NCI-H2107 treated with DMSO at 0.1 percent for 48 hours (cell line): Measurements from ENCODE around the gene PLXDC1.
A peak's percentile ranks its signal among the peaks of the same experiment; 100 is the strongest.

Source experiments
- DNase-seq: peaks from one replicate; lab custom pipeline; 2025; ENCODE audit not compliant: unreplicated experiment; lab: John Stamatoyannopoulos, UW

PLXDC1 gene

DNA sequence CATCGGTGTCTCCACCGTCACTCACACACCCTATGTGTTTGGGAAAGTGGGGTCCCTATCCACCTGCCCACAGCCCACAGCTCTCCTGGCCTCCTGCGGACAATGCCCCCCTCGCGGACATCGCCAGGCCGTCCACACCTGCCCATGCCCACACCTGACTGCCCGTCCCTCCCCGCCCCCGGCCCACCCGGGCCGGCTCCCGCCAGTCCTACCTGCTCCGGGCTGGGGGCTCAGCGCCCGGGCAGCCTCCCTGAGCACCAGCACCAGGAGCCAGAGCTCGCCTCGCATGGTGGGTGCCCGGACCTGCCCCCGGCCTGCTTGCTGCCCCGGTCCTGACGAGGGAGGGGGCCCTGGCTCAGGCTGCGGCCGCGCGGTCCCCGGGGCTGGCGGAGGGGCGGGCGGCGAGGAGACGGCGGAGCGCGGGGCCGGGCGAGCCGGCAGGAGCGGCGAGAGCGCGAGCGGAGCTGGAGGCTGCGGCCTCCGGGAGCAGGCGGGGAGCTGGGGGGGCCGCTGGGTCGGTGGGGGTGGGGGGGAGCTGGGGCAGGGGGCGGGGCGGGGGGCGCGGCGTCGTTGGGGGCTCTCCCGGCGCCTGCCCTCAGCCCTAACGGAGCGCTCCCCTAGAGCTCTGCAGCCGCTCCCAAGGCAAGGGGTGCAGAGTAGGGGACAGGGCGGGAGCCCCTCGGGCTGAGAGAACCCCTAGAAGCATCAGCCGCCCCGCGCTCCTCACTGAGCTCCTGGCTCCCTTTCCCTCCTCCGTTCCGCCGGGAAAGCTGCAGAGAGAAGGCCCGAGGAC lies at the start of gene PLXDC1:
TSS of gene PLXDC1 (minus strand) at position 488 of the 793 bp plus-strand sequence. CDS start at position 288, 200 bp downstream.
- DNase-seq: no peak

GRCh38 chr17:39200957-39201510 lies 49.6 kb upstream of the PLXDC1 start:
- no peak for DNase-seq

GRCh38 chr17:39200070-39200879 lies 48.8 kb upstream of the PLXDC1 start, which contains the start of gene RPL19:
RPL19 (plus strand) TSS chr17:39200283; CDS start chr17:39200345, 62 bp downstream.
- DNase-seq: no peak

DNA sequence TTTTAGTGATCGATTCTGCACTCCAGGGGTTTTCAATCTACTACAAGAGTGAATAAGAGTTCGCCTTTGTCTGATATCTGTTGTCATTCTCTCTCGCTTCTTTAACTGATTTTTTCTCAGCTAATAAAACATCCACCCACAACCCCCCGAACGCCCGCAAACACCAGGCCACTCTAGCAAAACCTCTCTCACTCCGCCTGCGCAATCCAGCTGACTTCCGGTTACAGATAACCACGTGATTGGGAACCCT lies 48.3 kb upstream of the PLXDC1 start:
- peak; percentile 96 for DNase-seq

DNA sequence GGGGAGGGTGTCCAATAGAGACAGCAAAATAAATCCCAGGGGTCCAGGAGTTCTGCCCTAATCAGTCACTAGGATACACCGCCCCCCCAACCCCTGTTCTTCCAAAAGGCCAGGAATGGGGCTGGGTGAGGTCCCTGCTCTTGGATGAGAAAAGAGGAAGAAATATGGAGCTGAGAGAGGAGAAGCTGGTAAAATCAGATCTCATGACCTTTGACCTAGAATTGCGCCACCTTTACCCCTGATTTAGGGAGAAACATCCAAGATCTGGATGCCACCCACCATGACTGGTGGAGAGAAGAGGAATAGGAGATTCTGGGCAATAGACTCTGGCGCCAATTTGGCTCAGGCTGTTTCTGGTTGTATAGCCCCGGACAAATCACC lies 46.7 kb upstream of the PLXDC1 start:
- no peak for DNase-seq

- peak; percentile 43 for DNase-seq
Observed at GRCh38 chr17:39197380-39198185, 46.1 kb upstream of the PLXDC1 start, which contains the start of gene CACNB1. CACNB1 (minus strand) TSS chr17:39197669; CDS start chr17:39197495, 174 bp downstream.

DNA sequence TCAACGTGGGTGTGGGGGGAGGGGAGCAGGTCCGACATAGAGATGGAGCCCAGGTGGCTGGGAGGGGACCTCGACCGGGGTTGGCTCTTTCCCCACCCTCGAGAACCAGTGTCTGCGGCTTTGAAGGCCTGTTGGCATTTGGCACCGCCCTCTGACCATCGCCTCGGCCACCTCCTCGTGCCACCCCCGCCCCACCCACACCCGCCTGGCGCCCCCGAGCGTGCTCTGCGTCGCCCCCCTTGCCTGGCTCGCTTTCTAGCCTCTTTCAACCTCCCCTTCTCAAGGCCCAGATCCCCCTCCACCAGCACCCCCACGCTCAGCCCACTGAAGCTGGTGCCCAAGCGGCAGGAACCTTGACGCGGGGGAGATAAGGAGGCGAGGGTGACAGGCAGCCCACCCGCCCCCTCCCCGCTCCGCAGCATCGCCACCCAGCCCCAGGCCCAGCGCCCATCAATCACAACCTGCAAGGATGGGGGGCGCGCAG lies 45.4 kb upstream of the PLXDC1 start:
- DNase-seq: no peak

DNA sequence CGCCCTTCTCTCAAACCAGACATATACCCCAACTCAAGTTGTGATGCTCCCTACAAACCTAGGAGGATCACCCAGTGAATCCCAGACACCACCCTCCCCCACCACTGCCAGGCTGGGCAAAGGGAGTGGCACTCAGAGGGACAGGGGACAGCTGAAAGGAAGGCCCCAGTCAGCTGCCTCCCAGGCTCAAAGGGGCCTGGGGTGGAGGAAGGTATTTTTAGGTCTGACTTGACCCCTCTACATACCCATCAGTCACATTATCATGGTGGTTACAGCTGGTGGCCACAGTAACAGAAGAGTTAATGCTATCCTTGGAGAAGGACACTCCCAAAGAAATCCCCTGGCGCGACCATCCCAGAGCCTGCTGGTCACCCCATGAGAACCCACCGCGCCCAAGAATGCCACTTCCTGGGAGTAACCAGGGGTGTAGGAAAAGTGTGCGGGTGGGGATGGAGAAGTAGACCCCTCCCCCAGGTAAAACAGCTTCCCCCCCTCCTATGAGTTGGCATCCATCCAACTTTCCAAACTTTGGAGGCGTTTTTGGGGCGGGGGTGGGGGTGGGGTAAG lies 44.9 kb upstream of the PLXDC1 start:
- DNase-seq: no peak

GRCh38 chr17:39195568-39196160 lies 44.2 kb upstream of the PLXDC1 start:
- no peak for DNase-seq

DNA sequence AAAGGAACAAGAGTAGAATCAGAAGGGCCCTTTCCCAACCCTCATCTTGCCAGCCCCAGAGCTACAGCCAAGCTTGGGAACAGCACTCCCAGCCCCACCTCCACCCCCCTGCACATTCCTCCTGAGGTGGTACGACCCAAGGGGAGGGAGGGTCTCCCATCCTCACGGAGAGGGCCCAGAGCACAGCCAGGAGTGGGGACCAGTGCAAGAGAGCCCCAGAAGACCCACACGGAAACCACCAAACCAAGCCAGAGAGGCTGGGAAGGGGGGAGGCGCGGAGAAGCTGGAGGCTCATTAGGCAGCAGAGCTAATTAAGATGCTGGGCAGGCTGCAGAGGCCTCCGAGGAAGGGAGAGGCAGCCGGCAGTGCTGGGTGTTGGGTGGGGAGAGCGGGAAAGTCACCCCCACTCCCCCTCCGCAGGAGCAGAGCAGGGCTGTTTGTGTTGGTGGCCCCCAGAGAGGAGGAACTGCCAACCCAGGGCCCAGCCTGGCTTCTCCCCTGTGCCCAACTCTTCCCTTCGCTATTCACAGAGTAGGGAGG lies 43.6 kb upstream of the PLXDC1 start:
- no peak for DNase-seq

DNA sequence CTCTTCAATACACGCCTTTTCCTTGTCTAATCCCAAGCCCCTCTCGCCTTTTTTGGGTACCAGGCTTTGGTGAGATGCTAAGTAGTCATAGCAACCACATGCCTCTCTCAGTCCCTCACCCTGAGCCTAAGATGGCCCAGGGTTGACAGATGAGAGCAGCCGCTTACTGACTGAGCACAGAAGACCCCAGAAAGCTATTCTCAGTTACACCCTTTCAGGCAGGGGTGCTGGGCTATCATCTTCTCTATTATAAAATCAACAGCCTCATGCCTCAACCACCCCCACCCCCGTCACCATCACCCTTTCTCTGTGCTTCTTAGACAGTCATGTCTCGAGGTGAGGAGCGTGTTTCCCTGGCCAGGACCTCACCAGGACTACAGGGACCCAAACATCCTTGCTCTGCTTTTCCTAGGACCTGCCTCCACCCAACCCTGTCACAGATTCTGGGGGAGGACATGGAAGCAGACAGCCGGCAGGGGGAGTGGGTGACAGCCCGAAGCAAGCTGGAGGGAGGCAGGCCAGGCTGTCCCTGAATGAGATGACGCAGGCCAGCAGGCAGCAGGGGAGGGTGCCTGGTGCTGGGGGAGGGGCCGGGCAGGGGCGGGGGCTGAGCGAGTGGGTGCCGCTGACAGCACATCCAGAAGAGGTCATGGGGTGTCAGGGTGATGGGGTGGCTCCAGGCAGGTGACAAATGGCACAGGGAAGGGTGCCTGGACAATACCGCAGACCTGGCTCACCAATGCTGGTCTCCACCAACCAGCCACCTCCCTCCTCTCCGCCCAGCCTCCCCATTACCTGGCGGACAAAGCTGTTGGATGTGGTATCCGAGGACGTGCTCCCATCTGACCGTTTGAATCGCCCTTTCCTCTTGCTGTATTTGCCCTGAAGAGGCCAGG lies 42.9 kb upstream of the PLXDC1 start:
- DNase-seq: no peak

- DNase-seq: no peak
Observed at GRCh38 chr17:39193346-39193745, 41.9 kb upstream of the PLXDC1 start.

DNA sequence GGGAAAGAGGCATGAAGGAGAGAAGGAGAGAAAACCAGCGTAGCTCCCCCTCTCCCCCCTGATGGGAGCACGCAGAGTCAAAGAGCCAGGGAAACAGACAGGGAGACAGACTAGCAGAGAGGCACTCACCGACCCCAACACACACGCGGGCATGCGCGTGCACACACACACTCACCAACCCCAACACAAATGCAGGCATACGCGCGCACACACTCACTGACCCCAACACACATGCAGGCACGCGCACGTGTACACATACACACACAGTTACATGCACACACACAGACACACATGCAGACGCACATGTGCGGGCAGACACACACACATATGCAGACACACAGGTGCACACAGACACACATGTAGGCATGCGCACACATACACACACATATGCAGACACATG lies 41.5 kb upstream of the PLXDC1 start:
- no peak for DNase-seq

- no peak for DNase-seq
Observed at GRCh38 chr17:39191750-39192510, 40.5 kb upstream of the PLXDC1 start.

- DNase-seq: no peak
Observed at GRCh38 chr17:39187152-39187830, 35.9 kb upstream of the PLXDC1 start.

DNA sequence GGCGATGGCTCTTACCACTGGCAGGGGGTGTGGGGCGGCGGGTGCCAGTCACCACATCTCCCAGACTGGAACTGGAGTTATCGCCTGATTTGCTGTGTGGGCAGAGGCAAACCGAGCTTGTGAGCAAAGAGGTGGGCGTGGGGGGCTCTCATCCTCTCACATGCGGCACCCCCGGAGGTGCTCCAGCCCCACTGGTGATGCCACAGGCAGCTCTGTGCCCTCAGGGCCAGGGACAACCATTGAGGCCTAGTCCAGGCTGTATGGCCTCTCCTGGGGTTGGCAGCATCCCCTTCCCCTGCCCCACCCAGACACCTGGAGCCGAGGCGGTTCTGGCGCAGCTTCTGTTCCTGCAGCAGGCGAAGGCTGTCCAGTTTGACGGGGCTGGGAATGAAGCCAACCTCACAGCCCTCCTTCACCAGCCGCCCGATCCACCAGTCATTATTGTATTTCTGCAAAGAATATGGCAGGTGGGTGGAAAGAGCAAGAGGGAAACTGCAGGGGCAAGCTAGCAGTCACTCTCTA lies 35.1 kb upstream of the PLXDC1 start:
- DNase-seq: no peak

GRCh38 chr17:39183720-39184119 lies 32.3 kb upstream of the PLXDC1 start:
- no peak for DNase-seq
